Left lung (tissue), 10 donors: ENCODE results near the gene C1QTNF1. TPM values are rescaled to one million over a fixed set of nuclear protein-coding genes. Genes with fewer than 3 reads are reported as not detected.
A peak's percentile ranks its signal among the peaks of the same experiment; 100 is the strongest.

Experiments
- ATAC-seq: fragments of 200-7000 bp; cut with Tn5 transposase; one replicate; pipeline ENCODE4 v1.9.1; 2020; ENCODE audit warnings: moderate library complexity
- DNase-seq, 4 donors: peaks; one replicate each; pipeline ENCODE4 v3.0.0-alpha.2; 2013 to 2020
- H3K27ac ChIP-seq, 2 donors: fragments of 200-600 bp; sonication (generic) in 1 of 2; one replicate each; pipeline versions ENCODE4 v1.5.0 to v1.8.0; 2020 to 2021
- H3K27me3 ChIP-seq, 2 donors: fragments of 200-600 bp; sonication (generic) in 1 of 2; one replicate each; pipeline versions ENCODE4 v1.5.0 to v1.8.0; 2020 to 2021
- H3K36me3 ChIP-seq, 2 donors: fragments of 200-600 bp; sonication (generic) in 1 of 2; one replicate each; pipeline versions ENCODE4 v1.5.0 to v1.8.0; 2020 to 2021
- H3K4me1 ChIP-seq, 2 donors: fragments of 200-600 bp; one replicate each; pipeline ENCODE4 v1.8.0; 2021
- H3K4me3 ChIP-seq, 2 donors: fragments of 200-600 bp; sonication (generic) in 1 of 2; one replicate each; pipeline versions ENCODE4 v1.5.0 to v1.8.0; 2020 to 2021; ENCODE audit warnings: mild to moderate bottlenecking in 1 of 2
- H3K9me3 ChIP-seq, 2 donors: fragments of 200-600 bp; sonication (generic) in 1 of 2; one replicate each; pipeline versions ENCODE4 v1.5.0 to v1.8.0; 2020 to 2021
- CTCF ChIP-seq, 2 donors: fragments of 200-600 bp; sonication (generic) in 1 of 2; IDR thresholded peaks; one replicate each; pipeline versions ENCODE4 v1.5.0 to v1.8.0; 2021; ENCODE audit warnings: antibody characterized with exemption in 2 of 2
- intact Hi-C, 2 donors: fragments of 100-400 bp; cut with DNase I; formaldehyde crosslinking; loops; one replicate each; pipeline versions ENCODE4 v1.11.2 to v1.14.2; 2022
- polyA plus RNA-seq, 6 donors: library from polyadenylated mRNA; unstranded; fragments of 120-200 nt; gene quantifications; one replicate each; pipeline ENCODE4 v1.2.1, GENCODE V29; 2013; ENCODE audit not compliant: insufficient read length in 6 of 6
- total RNA-seq, 2 donors: library from RNA; stranded (reverse); fragmentation: NEBNext Ultra II Directional; extraction: Animal tissue kit (Norgen Biotek cat#: 25700); gene quantifications; one replicate each; pipeline ENCODE4 v1.2.1, GENCODE V29; 2021
- donor health status: DM: no; HTN: yes; CAD: no.
- donor health status: DM: no; HTN: no; CAD: no.

Gene C1QTNF1
- total and polyA plus RNA-seq, 8 donors: 1.4 to 31.4 (median 2.2) TPM

- intact Hi-C loops: loop anchor here in 1 of 2 donors (5.0 kb wide), 1 partner anchor 302 kb away; no protein-coding TSS in a partner anchor
- Histone ChIP-seq H3K4me3 (no peak overlapping the region), H3K36me3 (peaks cover 0 to 26% of the 10 kb centered on the region in 2 donors), H3K9me3 (no peaks in the 10 kb centered on the region), H3K27ac (no peak overlapping the region), H3K27me3 (peaks cover 9 to 50% of the 10 kb centered on the region in 2 donors), H3K4me1 (no peaks in the 10 kb centered on the region)
- ATAC-seq (no peak), DNase-seq (peak in 1 of 4 donors; percentile 74)
- TF ChIP-seq CTCF (IDR thresholded peaks at IDR 0.05): no peak
Observed at GRCh38 chr17:79089720-79090442, 65.9 kb downstream of the C1QTNF1 start.

GRCh38 chr17:79090443-79091225 lies 66.7 kb downstream of the C1QTNF1 start:
- Histone ChIP-seq H3K4me1 (no peaks in the 10 kb centered on the region), H3K27me3 (peaks cover 9 to 57% of the 10 kb centered on the region in 2 donors), H3K27ac (no peak overlapping the region), H3K9me3 (no peaks in the 10 kb centered on the region), H3K36me3 (peaks cover 0 to 18% of the 10 kb centered on the region in 2 donors), H3K4me3 (no peak overlapping the region)
- TF ChIP-seq CTCF (IDR thresholded peaks at IDR 0.05): no peak
- ATAC-seq (no peak), DNase-seq (peak in 3 of 4 donors; percentile 22 to 69 (median 44))
- intact Hi-C loops: no loop called here

DNA sequence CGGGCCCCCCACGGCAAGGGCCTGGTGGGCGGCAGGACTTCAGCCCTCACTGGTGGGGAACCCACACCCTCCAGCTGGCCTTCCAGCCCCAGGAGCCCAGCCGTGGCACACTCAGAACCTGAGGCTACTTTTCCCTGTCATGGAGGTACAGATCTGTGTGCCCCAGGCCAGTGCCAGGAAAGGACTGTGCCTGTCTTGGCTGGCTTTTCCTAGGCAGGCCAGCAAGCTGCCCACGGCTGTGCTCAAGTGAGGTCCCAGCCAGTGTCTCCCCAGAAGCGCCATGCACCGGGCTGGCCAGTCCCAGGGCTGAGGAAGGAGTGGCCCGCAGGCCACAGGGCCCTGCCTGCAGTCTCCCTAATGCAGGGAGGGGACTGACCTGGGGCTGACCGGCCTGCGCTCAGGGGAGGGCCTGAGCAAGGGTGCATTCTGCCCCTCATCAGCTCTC lies 67.3 kb downstream of the C1QTNF1 start:
- Histone ChIP-seq H3K27ac (no peak overlapping the region), H3K4me1 (no peaks in the 10 kb centered on the region), H3K4me3 (no peak overlapping the region), H3K27me3 (peaks cover 9 to 63% of the 10 kb centered on the region in 2 donors), H3K9me3 (no peaks in the 10 kb centered on the region), H3K36me3 (peaks cover 0 to 12% of the 10 kb centered on the region in 2 donors)
- ATAC-seq (no peak), DNase-seq (no peak)
- no peak for TF ChIP-seq CTCF (IDR thresholded peaks at IDR 0.05)
- intact Hi-C loops: no loop called here

DNA sequence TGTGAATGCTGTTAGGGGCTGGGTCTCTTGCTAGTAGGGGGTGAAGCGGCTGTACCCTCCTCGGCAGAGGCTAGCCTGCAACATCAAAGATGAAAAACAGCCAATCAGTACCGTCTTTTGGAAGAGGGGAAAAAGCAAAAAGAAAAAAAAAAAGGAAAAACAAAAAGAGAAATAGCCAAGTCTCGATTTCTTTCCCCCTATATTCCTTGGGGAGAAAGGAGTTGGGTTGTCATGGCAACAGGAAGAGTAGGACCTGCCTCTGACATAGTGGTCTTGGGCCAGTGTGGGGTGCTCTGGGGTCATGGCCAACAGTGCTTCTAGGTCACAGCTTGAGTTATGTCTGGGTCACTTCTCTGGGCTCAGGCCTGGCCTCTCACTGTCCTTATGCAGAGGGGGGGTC lies 68.6 kb downstream of the C1QTNF1 start:
- intact Hi-C loops: no loop called here
- DNase-seq: no peak
- no peak for ATAC-seq
- Histone ChIP-seq H3K4me3 (no peak overlapping the region), H3K27ac (no peak overlapping the region), H3K9me3 (no peaks in the 10 kb centered on the region), H3K27me3 (peaks cover 20 to 77% of the 10 kb centered on the region in 2 donors), H3K36me3 (no peaks in the 10 kb centered on the region), H3K4me1 (no peaks in the 10 kb centered on the region)
- TF ChIP-seq CTCF (IDR thresholded peaks at IDR 0.05): no peak

- ATAC-seq (no peak), DNase-seq (no peak)
- Histone ChIP-seq H3K9me3 (no peaks in the 10 kb centered on the region), H3K4me3 (no peak overlapping the region), H3K4me1 (no peaks in the 10 kb centered on the region), H3K27me3 (peaks cover 27 to 84% of the 10 kb centered on the region in 2 donors), H3K36me3 (no peaks in the 10 kb centered on the region), H3K27ac (no peak overlapping the region)
- TF ChIP-seq CTCF (IDR thresholded peaks at IDR 0.05): no peak
- intact Hi-C loops: no loop called here
Observed at GRCh38 chr17:79093270-79093669, 69.3 kb downstream of the C1QTNF1 start.
